DND-41 (cell line): ENCODE data around the gene MINDY4.

Source experiments
- ATAC-seq: fragments of 200-7000 bp; cut with Tn5 transposase; 3 replicates; pipeline ENCODE4 v1.9.1; 2021; ENCODE audit warnings: low read depth; ENCODE audit not compliant: insufficient read depth
- DNase-seq: peaks from one replicate; pipeline ENCODE4 v3.0.0-alpha.2; 2020
- H2AFZ ChIP-seq: 2 replicates; pipeline ENCODE4 v1.6.0; 2012; ENCODE audit warnings: low read depth, low read length
- H3K27ac ChIP-seq: 2 replicates; pipeline ENCODE4 v1.5.1; 2012; ENCODE audit warnings: low read length, inconsistent platforms
- H3K27me3 ChIP-seq: fragments of 200-600 bp; sonication (generic); 2 replicates; pipeline ENCODE4 v1.6.0; 2012; ENCODE audit warnings: low read length, mild to moderate bottlenecking, inconsistent platforms; ENCODE audit not compliant: insufficient read depth, poor library complexity
- H3K36me3 ChIP-seq: 2 replicates; pipeline ENCODE4 v1.5.1; 2012; ENCODE audit warnings: low read length, inconsistent platforms; ENCODE audit not compliant: insufficient read depth
- H3K4me1 ChIP-seq: 2 replicates; pipeline ENCODE4 v1.5.1; 2012; ENCODE audit warnings: mild to moderate bottlenecking, low read length; ENCODE audit not compliant: insufficient read depth
- H3K4me2 ChIP-seq: 2 replicates; pipeline ENCODE4 v1.6.0; 2012; ENCODE audit warnings: mild to moderate bottlenecking, moderate library complexity, low read length, inconsistent platforms; ENCODE audit not compliant: insufficient read depth
- H3K4me3 ChIP-seq, 2 experiments: fragments of 200-600 bp in 1 of 2; shearing (Covaris generic) in 1 of 2; 2 replicates each; pipeline ENCODE4 v1.5.1; 2012 to 2016; ENCODE audit warnings: inconsistent platforms in 2 of 2, low read length in 2 of 2, mild to moderate bottlenecking in 2 of 2, low read depth in 1 of 2, moderate library complexity in 1 of 2
- H3K79me2 ChIP-seq: 2 replicates; pipeline ENCODE4 v1.6.0; 2012; ENCODE audit warnings: low read length, inconsistent platforms; ENCODE audit not compliant: insufficient read depth
- H3K9ac ChIP-seq: 2 replicates; pipeline ENCODE4 v1.6.0; 2012; ENCODE audit warnings: low read depth, mild to moderate bottlenecking, inconsistent platforms, low read length, moderate library complexity
- H3K9me3 ChIP-seq: 2 replicates; pipeline ENCODE4 v1.5.1; 2012; ENCODE audit warnings: low read length, moderate library complexity, mild to moderate bottlenecking, inconsistent platforms; ENCODE audit not compliant: insufficient read depth, severe bottlenecking
- H4K20me1 ChIP-seq: 2 replicates; pipeline ENCODE4 v1.6.0; 2012; ENCODE audit warnings: low read length; ENCODE audit not compliant: insufficient read depth
- CTCF ChIP-seq: IDR thresholded peaks from 2 replicates; pipeline ENCODE4 v1.5.1; 2012; ENCODE audit warnings: borderline replicate concordance, low read length, moderate library complexity, mild to moderate bottlenecking; ENCODE audit not compliant: poor library complexity, severe bottlenecking; ENCODE audit errors: extremely low read depth
- EZH2 ChIP-seq: IDR thresholded peaks from 3 replicates; pipeline ENCODE4 v1.6.1; 2012; ENCODE audit warnings: borderline replicate concordance, low read depth, mild to moderate bottlenecking, moderate library complexity, low read length, inconsistent platforms; ENCODE audit not compliant: severe bottlenecking

The MINDY4 gene

GRCh38 chr7:30912021-30912730 is 141.0 kb downstream of the MINDY4 start:
- no peak overlapping the region for H3K27ac ChIP-seq
- no peak overlapping the region for H2AFZ ChIP-seq
- ATAC-seq, result no peak
- no peak overlapping the region for H3K4me3 ChIP-seq
- no peaks in the 10 kb centered on the region for H3K79me2 ChIP-seq
- DNase-seq, result no peak
- H4K20me1 ChIP-seq, result peaks cover 5% of the 10 kb centered on the region; the same call in 1 of the 2 replicates
- H3K4me1 ChIP-seq, result no peaks in the 10 kb centered on the region
- no peak overlapping the region for H3K9ac ChIP-seq
- no peak for TF ChIP-seq CTCF
- no peak for TF ChIP-seq EZH2
- H3K36me3 ChIP-seq, result no peaks in the 10 kb centered on the region
- no peaks in the 10 kb centered on the region for H3K9me3 ChIP-seq
- H3K4me2 ChIP-seq, result no peak overlapping the region
- H3K27me3 ChIP-seq, result no peaks in the 10 kb centered on the region

DNA sequence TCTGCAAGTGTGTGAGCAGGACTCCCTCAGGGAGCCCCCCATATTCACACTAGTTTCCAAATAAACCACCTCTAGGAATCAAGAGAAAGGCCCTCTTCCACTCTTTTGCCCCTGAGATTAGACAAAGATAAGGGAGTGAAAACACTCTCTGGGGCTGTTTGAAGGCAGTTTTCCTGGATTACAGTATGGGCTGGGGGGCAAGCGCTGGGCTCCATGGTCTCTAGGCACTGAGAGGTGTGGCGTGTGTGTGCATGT is 141.4 kb downstream of the MINDY4 start:
- TF ChIP-seq CTCF (no peak), EZH2 (no peak)
- Histone ChIP-seq H3K4me3 (no peak overlapping the region), H3K36me3 (no peaks in the 10 kb centered on the region), H3K9ac (no peak overlapping the region), H2AFZ (no peak overlapping the region), H3K4me2 (no peak overlapping the region), H3K9me3 (no peaks in the 10 kb centered on the region), H3K27me3 (no peaks in the 10 kb centered on the region), H4K20me1 (peaks cover 4% of the 10 kb centered on the region; the same call in 1 of the 2 replicates), H3K27ac (no peak overlapping the region), H3K4me1 (no peaks in the 10 kb centered on the region), H3K79me2 (no peaks in the 10 kb centered on the region)
- no peak for ATAC-seq
- DNase-seq, result no peak

- H2AFZ ChIP-seq, result no peak overlapping the region
- no peaks in the 10 kb centered on the region for H3K36me3 ChIP-seq
- no peaks in the 10 kb centered on the region for H3K4me1 ChIP-seq
- H3K4me3 ChIP-seq, result no peak overlapping the region
- H3K4me2 ChIP-seq, result no peak overlapping the region
- no peaks in the 10 kb centered on the region for H3K9me3 ChIP-seq
- H3K27ac ChIP-seq, result no peak overlapping the region
- no peak for DNase-seq
- H4K20me1 ChIP-seq, result no peaks in the 10 kb centered on the region
- H3K79me2 ChIP-seq, result no peaks in the 10 kb centered on the region
- H3K9ac ChIP-seq, result no peak overlapping the region
- no peaks in the 10 kb centered on the region for H3K27me3 ChIP-seq
- ATAC-seq, result no peak
- no peak for TF ChIP-seq CTCF
- no peak for TF ChIP-seq EZH2
These were observed 142.0 kb downstream of the MINDY4 start for GRCh38 chr7:30912986-30913811.
